Caco-2 (cell line): ENCODE data around the gene DENND2D. TPM values are rescaled to one million over a fixed set of nuclear protein-coding genes. Genes with fewer than 3 reads are reported as not detected.

Source experiments
- BruUV-seq: library from RNA; stranded (reverse); fragments of 400-500 nt; replicated peaks from 2 replicates; lab custom pipeline; 2021; lab: Mats Ljungman, UMichigan
- CTCF ChIA-PET: fragments of 300-600 bp; sonication (Branson Sonifier 250); formaldehyde crosslinking; loops from one replicate; lab custom pipeline; 2022; ENCODE audit warnings: antibody characterized with exemption; lab: Charles Lee
- POLR2A ChIA-PET: fragments of 300-600 bp; sonication (Branson Sonifier 250); formaldehyde crosslinking; loops from one replicate; lab custom pipeline; 2022; ENCODE audit warnings: antibody characterized with exemption; lab: Charles Lee
- DNase-seq, 2 experiments: peaks; one replicate each; pipeline versions ENCODE4 v3.0.0 to v3.0.0-alpha.2; 2020 to 2022
- H3K27me3 ChIP-seq: replicated peaks from 2 replicates; pipeline ENCODE4 v1.6.0; 2011; ENCODE audit warnings: low read length; ENCODE audit not compliant: control insufficient read depth, insufficient read depth
- H3K36me3 ChIP-seq: 2 replicates; pipeline ENCODE4 v1.5.1; 2011; ENCODE audit warnings: low read length; ENCODE audit not compliant: control insufficient read depth, insufficient read depth
- H3K4me1 ChIP-seq: fragments of 250-450 bp; sonication (Bioruptor Pico); 2 replicates; pipeline ENCODE4 v1.5.1; 2020; ENCODE audit warnings: mild to moderate bottlenecking
- H3K4me3 ChIP-seq: 2 replicates; pipeline ENCODE4 v1.5.1; 2011; ENCODE audit warnings: low read depth, mild to moderate bottlenecking, control low read depth, low read length
- H3K9me3 ChIP-seq: fragments of 250-450 bp; sonication (Bioruptor Pico); 2 replicates; pipeline ENCODE4 v1.5.1; 2020; ENCODE audit warnings: mild to moderate bottlenecking, moderate library complexity
- H3K27ac Mint-ChIP-seq: one replicate; pipeline ENCODE4 v1.8.0; 2022; ENCODE audit warnings: mixed read lengths; ENCODE audit not compliant: unreplicated experiment
- H3K27me3 Mint-ChIP-seq: one replicate; pipeline ENCODE4 v1.8.0; 2022; ENCODE audit warnings: mixed read lengths; ENCODE audit not compliant: insufficient read depth, unreplicated experiment
- H3K36me3 Mint-ChIP-seq: one replicate; pipeline ENCODE4 v1.8.0; 2022; ENCODE audit warnings: mild to moderate bottlenecking, mixed read lengths; ENCODE audit not compliant: insufficient read depth, unreplicated experiment
- H3K4me1 Mint-ChIP-seq: one replicate; pipeline ENCODE4 v1.8.0; 2022; ENCODE audit warnings: low read depth, mixed read lengths; ENCODE audit not compliant: unreplicated experiment
- H3K4me3 Mint-ChIP-seq: one replicate; pipeline ENCODE4 v1.8.0; 2022; ENCODE audit warnings: mild to moderate bottlenecking, moderate library complexity, mixed read lengths; ENCODE audit not compliant: unreplicated experiment
- H3K9me3 Mint-ChIP-seq: one replicate; pipeline ENCODE4 v1.8.0; 2022; ENCODE audit warnings: mixed read lengths; ENCODE audit not compliant: unreplicated experiment
- intact Hi-C: fragments of 100-400 bp; cut with micrococcal nuclease; formaldehyde crosslinking; loops from one replicate; pipeline ENCODE4 v1.10.0; 2022; ENCODE audit not compliant: unreplicated experiment
- total RNA-seq: library from RNA; stranded (reverse); gene quantifications from 2 replicates; pipeline ENCODE4 v1.2.3, GENCODE V29; 2022
- TF ChIP-seq, protein P1 (sequence below), 2 experiments: fragments of 200-600 bp in 1 of 2; IDR thresholded peaks; 1 replicate in 1 of 2; 2 replicates in 1 of 2; pipeline versions ENCODE4 v1.5.1 to v1.8.0; 2011 to 2022; ENCODE audit warnings: antibody characterized with exemption in 1 of 2, control low read depth in 1 of 2, inconsistent platforms in 1 of 2, low read depth in 1 of 2, low read length in 1 of 2, mild to moderate bottlenecking in 1 of 2, moderate library complexity in 1 of 2; ENCODE audit not compliant: insufficient read depth in 1 of 2, severe bottlenecking in 1 of 2, unreplicated experiment in 1 of 2

DENND2D gene
- total RNA-seq, 1 experiment from 2014 or later, result 20.4 TPM

DNA sequence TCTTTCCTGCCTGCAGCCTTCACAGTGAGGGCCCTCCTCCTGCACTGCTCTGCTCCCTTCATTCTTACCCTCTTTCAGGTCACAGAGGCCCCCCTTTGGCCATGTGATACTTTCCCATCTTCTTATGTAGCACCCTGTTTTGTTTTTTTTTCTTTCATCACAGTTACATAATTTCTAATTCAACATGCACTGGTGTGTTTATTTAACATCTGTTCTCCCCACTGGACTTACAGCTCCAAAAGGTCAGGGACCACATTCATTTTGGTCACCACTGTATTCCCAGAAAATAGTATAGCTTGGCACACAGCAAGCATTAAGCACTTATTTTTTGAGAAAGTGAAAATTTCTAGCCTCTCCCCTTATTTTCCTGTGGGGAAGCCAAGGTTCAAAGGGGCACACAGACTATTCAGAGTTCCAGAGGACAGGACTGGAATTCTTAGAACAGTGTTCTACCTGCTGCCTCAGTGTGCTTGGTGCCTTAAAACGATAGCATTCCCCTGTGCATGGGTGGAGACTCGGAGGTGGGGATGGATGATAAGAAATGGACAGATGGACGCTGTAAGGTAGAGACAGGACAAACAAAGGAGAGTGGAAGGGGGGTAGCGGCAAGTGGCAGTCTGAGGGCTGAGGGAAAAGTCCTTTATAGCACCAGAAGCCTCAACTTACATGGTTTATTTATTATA, 5.3 kb downstream of the DENND2D start:
- H3K4me1 Mint-ChIP-seq, result peaks cover 26% of the 10 kb centered on the region
- ChIA-PET CTCF (no interaction called here), POLR2A (no interaction called here)
- intact Hi-C loops, result no loop called here
- peaks cover 2% of the 10 kb centered on the region; the same call in 1 of the 2 replicates for H3K36me3 ChIP-seq
- no peaks in the 10 kb centered on the region for H3K27me3 ChIP-seq
- no peak overlapping the region for H3K4me3 ChIP-seq
- H3K27me3 Mint-ChIP-seq, result no peaks in the 10 kb centered on the region
- H3K36me3 Mint-ChIP-seq, result peaks cover 23% of the 10 kb centered on the region
- no TSS peak for BruUV-seq
- H3K4me3 Mint-ChIP-seq, result no peak overlapping the region
- DNase-seq, result no peak
- no peaks in the 10 kb centered on the region for H3K9me3 ChIP-seq
- H3K9me3 Mint-ChIP-seq, result no peaks in the 10 kb centered on the region
- peaks cover 38% of the 10 kb centered on the region for H3K4me1 ChIP-seq
- no peak overlapping the region for H3K27ac Mint-ChIP-seq
- TF ChIP-seq, protein P1, sequence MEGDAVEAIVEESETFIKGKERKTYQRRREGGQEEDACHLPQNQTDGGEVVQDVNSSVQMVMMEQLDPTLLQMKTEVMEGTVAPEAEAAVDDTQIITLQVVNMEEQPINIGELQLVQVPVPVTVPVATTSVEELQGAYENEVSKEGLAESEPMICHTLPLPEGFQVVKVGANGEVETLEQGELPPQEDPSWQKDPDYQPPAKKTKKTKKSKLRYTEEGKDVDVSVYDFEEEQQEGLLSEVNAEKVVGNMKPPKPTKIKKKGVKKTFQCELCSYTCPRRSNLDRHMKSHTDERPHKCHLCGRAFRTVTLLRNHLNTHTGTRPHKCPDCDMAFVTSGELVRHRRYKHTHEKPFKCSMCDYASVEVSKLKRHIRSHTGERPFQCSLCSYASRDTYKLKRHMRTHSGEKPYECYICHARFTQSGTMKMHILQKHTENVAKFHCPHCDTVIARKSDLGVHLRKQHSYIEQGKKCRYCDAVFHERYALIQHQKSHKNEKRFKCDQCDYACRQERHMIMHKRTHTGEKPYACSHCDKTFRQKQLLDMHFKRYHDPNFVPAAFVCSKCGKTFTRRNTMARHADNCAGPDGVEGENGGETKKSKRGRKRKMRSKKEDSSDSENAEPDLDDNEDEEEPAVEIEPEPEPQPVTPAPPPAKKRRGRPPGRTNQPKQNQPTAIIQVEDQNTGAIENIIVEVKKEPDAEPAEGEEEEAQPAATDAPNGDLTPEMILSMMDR (IDR thresholded peaks at IDR 0.05; ENCODE audit: insufficient read depth in 1 of 2, low read depth in 1 of 2, low read length in 1 of 2, severe bottlenecking in 1 of 2, unreplicated experiment in 1 of 2), result no peak

DNA sequence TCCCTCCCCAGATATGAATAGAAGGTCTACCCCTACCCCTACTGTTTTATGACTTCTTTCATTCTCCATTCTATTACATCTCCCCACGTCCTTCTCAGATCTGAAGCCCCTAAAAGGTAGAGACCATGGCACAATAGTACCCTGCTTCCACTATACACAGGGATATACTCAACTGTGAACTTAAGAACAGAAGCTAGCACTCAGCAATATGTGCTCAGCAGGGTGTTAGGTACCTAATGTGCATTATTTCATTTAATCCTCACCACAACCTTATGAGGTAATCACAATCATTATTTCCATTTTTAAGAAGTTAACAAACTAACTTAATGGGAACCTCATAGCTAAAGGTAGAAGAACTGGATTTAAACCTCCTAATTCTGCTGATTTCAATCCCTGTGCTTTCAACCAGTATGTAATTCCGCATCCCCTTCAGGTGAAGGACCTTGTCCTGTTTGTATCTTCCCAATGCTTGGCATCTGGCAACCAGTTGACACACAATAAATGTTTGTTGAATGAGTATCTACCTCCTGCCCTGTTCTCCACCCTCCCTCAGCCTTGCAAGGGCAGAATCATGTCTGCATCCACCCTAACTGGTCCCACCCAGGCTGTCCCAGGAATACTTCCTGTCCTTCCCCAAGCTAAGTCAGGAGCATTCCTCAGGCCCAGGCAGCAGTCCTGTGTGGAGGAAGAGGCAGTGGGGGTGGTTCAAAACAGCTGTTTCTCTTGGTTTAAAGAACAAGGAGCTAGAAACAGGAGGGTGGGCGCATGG, 6.5 kb downstream of the DENND2D start:
- peaks cover 26% of the 10 kb centered on the region for H3K4me1 Mint-ChIP-seq
- Histone ChIP-seq H3K9me3 (no peaks in the 10 kb centered on the region), H3K4me3 (no peak overlapping the region), H3K36me3 (peaks cover 3% of the 10 kb centered on the region), H3K4me1 (peaks cover 38% of the 10 kb centered on the region), H3K27me3 (no peaks in the 10 kb centered on the region)
- intact Hi-C loops, result no loop called here
- no TSS peak for BruUV-seq
- no peak for DNase-seq
- ChIA-PET CTCF (no interaction called here), POLR2A (no interaction called here)
- H3K36me3 Mint-ChIP-seq, result peaks cover 35% of the 10 kb centered on the region
- no peaks in the 10 kb centered on the region for H3K9me3 Mint-ChIP-seq
- TF ChIP-seq, protein P1 (IDR thresholded peaks at IDR 0.05; ENCODE audit: insufficient read depth in 1 of 2, low read depth in 1 of 2, low read length in 1 of 2, severe bottlenecking in 1 of 2, unreplicated experiment in 1 of 2), result no peak
- no peak overlapping the region for H3K4me3 Mint-ChIP-seq
- no peaks in the 10 kb centered on the region for H3K27me3 Mint-ChIP-seq
- peak overlapping the region; percentile 84 for H3K27ac Mint-ChIP-seq

DNA sequence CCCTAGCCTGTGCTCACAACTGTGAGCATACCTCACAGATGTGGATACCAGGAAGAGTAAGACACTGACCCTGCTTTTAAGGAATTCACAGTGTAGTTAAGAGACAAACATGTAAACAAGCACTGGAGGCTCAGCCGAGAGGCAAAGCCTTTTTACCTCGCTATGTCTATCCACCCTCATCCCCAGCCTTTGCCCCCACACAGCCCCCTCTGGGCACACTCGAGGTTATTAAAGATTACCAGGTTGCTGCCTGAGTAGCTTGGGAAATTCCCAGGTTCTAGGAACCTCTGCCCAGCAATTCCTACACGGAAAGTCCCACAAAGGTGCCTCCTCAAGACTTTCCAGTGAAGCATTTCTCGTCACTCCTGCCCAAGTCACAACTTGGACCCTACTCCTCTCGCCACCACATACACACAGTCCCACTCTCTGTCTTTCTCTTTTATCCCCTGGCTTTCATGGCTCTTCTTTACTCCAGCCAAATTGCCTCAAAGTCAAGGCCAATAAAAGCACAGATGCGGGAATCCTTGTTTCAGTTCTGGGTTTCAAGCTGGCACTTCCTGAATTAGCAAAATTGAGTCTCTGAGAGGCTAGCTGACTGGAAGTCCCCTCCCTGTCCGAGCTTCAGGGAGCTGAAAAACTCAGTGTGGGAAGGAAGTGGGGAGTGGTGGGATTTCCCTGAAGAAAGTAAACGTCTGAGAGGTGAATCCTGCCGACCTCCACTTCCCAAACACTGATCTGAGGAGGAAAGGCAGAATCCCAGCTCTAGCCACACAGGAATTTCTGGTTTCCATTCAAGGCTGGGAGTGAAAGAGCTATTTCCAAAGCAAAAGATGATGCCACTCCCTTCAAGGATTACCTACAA, 7.6 kb downstream of the DENND2D start:
- H3K36me3 Mint-ChIP-seq, result peaks cover 40% of the 10 kb centered on the region
- DNase-seq, result no peak
- ChIA-PET POLR2A (no interaction called here), CTCF (no interaction called here)
- H3K9me3 Mint-ChIP-seq, result no peaks in the 10 kb centered on the region
- no peak overlapping the region for H3K4me3 ChIP-seq
- BruUV-seq, result no TSS peak
- peaks cover 26% of the 10 kb centered on the region for H3K4me1 Mint-ChIP-seq
- intact Hi-C loops, result no loop called here
- no peak overlapping the region for H3K4me3 Mint-ChIP-seq
- H3K9me3 ChIP-seq, result no peaks in the 10 kb centered on the region
- H3K27me3 ChIP-seq, result no peaks in the 10 kb centered on the region
- H3K27me3 Mint-ChIP-seq, result no peaks in the 10 kb centered on the region
- TF ChIP-seq, protein P1 (IDR thresholded peaks at IDR 0.05; ENCODE audit: insufficient read depth in 1 of 2, low read depth in 1 of 2, low read length in 1 of 2, severe bottlenecking in 1 of 2, unreplicated experiment in 1 of 2), result no peak
- peak overlapping the region; percentile 84 for H3K27ac Mint-ChIP-seq
- peaks cover 3% of the 10 kb centered on the region; the same call in 1 of the 2 replicates for H3K36me3 ChIP-seq
- H3K4me1 ChIP-seq, result peaks cover 38% of the 10 kb centered on the region
